Measurements from ENCODE around the gene DNAJC15. TPM values are rescaled to one million over a fixed set of nuclear protein-coding genes. Genes with fewer than 3 reads are reported as not detected.

Gene DNAJC15
- total and polyA plus RNA-seq, 2 donors (not counting 3 experiments of a cell fraction or from before 2014, with no cell fraction given): 21.8 to 40.8 TPM

GRCh38 chr13:43036351-43037250, 13.2 kb downstream of the DNAJC15 start:
- DNase-seq (ENCODE audit: low read depth, low spot score): no peak
- peaks cover 2% of the 10 kb centered on the region for H4K20me1 ChIP-seq (replicated peaks; ENCODE audit: control insufficient read depth, extremely low read depth, insufficient read depth, low read length)
- intact Hi-C loops (cut with micrococcal nuclease) (no loop called here), dilution Hi-C loops (cut with MboI; ENCODE audit: extremely low pct_ligation_motif_present, low sequenced_read_pairs) (no loop called here)
- no peaks in the 10 kb centered on the region for H3K36me3 ChIP-seq (ENCODE audit: control insufficient read depth in 2 of 2, extremely low read depth in 1 of 2, insufficient read depth in 2 of 2, low read length in 2 of 2)
- no peak overlapping the region for H3K9ac ChIP-seq (replicated peaks; ENCODE audit: extremely low read depth, insufficient read depth, low read length)
- H2AFZ ChIP-seq (ENCODE audit: low read depth, low read length): no peak overlapping the region
- ChIA-PET POLR2A (no interaction called here), CTCF (no interaction called here)
- H3K27me3 ChIP-seq (ENCODE audit: control insufficient read depth in 2 of 2, insufficient read depth in 2 of 2, low read length in 2 of 2): no peaks in the 10 kb centered on the region
- H3K27ac ChIP-seq (ENCODE audit: insufficient read depth, low read depth, low read length): no peak overlapping the region
- no peak overlapping the region for H3K4me2 ChIP-seq (ENCODE audit: insufficient read depth, low read length)
- peaks cover 28% of the 10 kb centered on the region for H3K79me2 ChIP-seq (ENCODE audit: control insufficient read depth, insufficient read depth, low read length)
- H3K9me1 ChIP-seq (replicated peaks; ENCODE audit: control insufficient read depth, extremely low read depth, insufficient read depth, low read length): no peaks in the 10 kb centered on the region
- no peaks in the 10 kb centered on the region for H3K9me3 ChIP-seq (replicated peaks; ENCODE audit: control insufficient read depth, insufficient read depth, low read length)
- FAIRE-seq: no peak
- TF ChIP-seq POLR2AphosphoS5 (IDR thresholded peaks at IDR 0.05; ENCODE audit: insufficient read depth, low read depth, low read length) (no peak), MAX (IDR thresholded peaks at IDR 0.05; ENCODE audit: insufficient read depth, insufficient read length) (no peak), GATA2 (IDR thresholded peaks at IDR 0.05; ENCODE audit: insufficient read depth, insufficient read length, low read depth, low read length) (no peak)
- H3K4me3 ChIP-seq (replicated peaks in 1 of 3; ENCODE audit: insufficient read depth in 1 of 3, low read depth in 1 of 3, low read length in 3 of 3): no peak overlapping the region
- no peaks in the 10 kb centered on the region for H3K4me1 ChIP-seq (ENCODE audit: control insufficient read depth, extremely low read depth, insufficient read depth, low read length)
- BruUV-seq (replicated peaks): no TSS peak

- Histone ChIP-seq H3K36me3 (ENCODE audit: control insufficient read depth in 2 of 2, extremely low read depth in 1 of 2, insufficient read depth in 2 of 2, low read length in 2 of 2) (no peaks in the 10 kb centered on the region), H3K9ac (replicated peaks; ENCODE audit: extremely low read depth, insufficient read depth, low read length) (no peak overlapping the region), H2AFZ (ENCODE audit: low read depth, low read length) (no peak overlapping the region), H3K27me3 (ENCODE audit: control insufficient read depth in 2 of 2, insufficient read depth in 2 of 2, low read length in 2 of 2) (no peaks in the 10 kb centered on the region), H3K4me1 (ENCODE audit: control insufficient read depth, extremely low read depth, insufficient read depth, low read length) (no peaks in the 10 kb centered on the region), H4K20me1 (replicated peaks; ENCODE audit: control insufficient read depth, extremely low read depth, insufficient read depth, low read length) (peaks cover 2% of the 10 kb centered on the region), H3K4me3 (replicated peaks in 1 of 3; ENCODE audit: insufficient read depth in 1 of 3, low read depth in 1 of 3, low read length in 3 of 3) (no peak overlapping the region), H3K9me3 (replicated peaks; ENCODE audit: control insufficient read depth, insufficient read depth, low read length) (no peaks in the 10 kb centered on the region), H3K9me1 (replicated peaks; ENCODE audit: control insufficient read depth, extremely low read depth, insufficient read depth, low read length) (no peaks in the 10 kb centered on the region), H3K4me2 (ENCODE audit: insufficient read depth, low read length) (no peak overlapping the region), H3K79me2 (ENCODE audit: control insufficient read depth, insufficient read depth, low read length) (peaks cover 32% of the 10 kb centered on the region), H3K27ac (ENCODE audit: insufficient read depth, low read depth, low read length) (no peak overlapping the region)
- dilution Hi-C loops (cut with MboI; ENCODE audit: extremely low pct_ligation_motif_present, low sequenced_read_pairs): no loop called here
- TF ChIP-seq JUN (IDR thresholded peaks at IDR 0.05; ENCODE audit: borderline replicate concordance, insufficient read depth, insufficient read length, low read depth) (no peak), EZH2 (IDR thresholded peaks at IDR 0.05; ENCODE audit: borderline replicate concordance, low read depth, low read length, severe bottlenecking) (no peak), POLR2AphosphoS5 (IDR thresholded peaks at IDR 0.05; ENCODE audit: insufficient read depth, low read depth, low read length) (no peak), CTCF (IDR thresholded peaks at IDR 0.05; ENCODE audit: extremely low read depth in 1 of 2, insufficient read depth in 1 of 2, low read depth in 1 of 2, low read length in 2 of 2) (no peak), FOS (IDR thresholded peaks at IDR 0.05; ENCODE audit: borderline replicate concordance, insufficient read depth, low read length) (no peak), POLR2A (IDR thresholded peaks at IDR 0.05; ENCODE audit: low read depth, low read length) (no peak), MAX (IDR thresholded peaks at IDR 0.05; ENCODE audit: insufficient read depth, insufficient read length) (no peak), GATA2 (IDR thresholded peaks at IDR 0.05; ENCODE audit: insufficient read depth, insufficient read length, low read depth, low read length) (no peak), MYC (IDR thresholded peaks at IDR 0.05; ENCODE audit: low read depth, low read length) (no peak)
- ChIA-PET CTCF (no interaction called here), POLR2A (no interaction called here)
- BruUV-seq (replicated peaks): no TSS peak
- no peak for FAIRE-seq
- no peak for DNase-seq (ENCODE audit: low read depth, low spot score)
- intact Hi-C loops (cut with micrococcal nuclease): no loop called here
Measured at GRCh38 chr13:43039966-43040365, 16.6 kb downstream of the DNAJC15 start.
